ENCODE results near the gene SLC1A5. TPM values are rescaled to one million over a fixed set of nuclear protein-coding genes. Genes with fewer than 3 reads are reported as not detected.

The SLC1A5 gene
- total RNA-seq, 1 donor: 354 TPM

DNA sequence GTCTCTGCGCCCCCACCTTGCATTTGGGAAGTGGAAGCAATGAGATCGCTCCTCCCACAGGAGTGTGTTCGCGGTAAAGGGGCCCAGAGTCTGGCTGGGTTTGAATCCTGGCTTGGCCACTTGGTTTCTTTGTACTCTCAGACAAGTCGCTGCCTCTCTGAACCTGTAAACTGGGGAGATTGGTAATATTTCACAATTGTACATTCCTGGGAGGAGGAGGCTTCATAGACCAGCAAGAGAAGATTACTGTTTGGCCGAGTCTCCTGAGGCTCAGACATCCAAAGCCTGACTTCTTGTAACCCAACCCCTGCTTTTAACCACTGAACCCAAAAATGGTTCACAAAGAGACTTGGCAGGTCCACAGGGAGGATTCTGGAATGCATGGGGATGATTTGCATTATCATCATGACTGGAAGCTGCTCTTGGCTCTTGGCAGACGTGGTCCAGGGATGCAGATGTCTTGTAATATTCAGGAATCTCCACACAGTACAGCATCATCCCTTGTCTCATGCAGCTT, 28.5 kb downstream of the SLC1A5 start:
- H3K4me3 ChIP-seq (ENCODE audit: insufficient read depth, low read length): no peak overlapping the region
- peaks cover 10% of the 10 kb centered on the region for H3K36me3 ChIP-seq (ENCODE audit: insufficient read depth, low read length)
- peaks cover 28% of the 10 kb centered on the region for H3K4me1 ChIP-seq (ENCODE audit: insufficient read depth, low read length)
- peaks cover 5% of the 10 kb centered on the region for H3K79me2 ChIP-seq (ENCODE audit: insufficient read depth, low read length)
- peak overlapping the region; percentile 53 for H3K4me2 ChIP-seq (ENCODE audit: insufficient read depth, low read length)
- H2AFZ ChIP-seq (ENCODE audit: low read length): no peak overlapping the region
- H3K9me3 ChIP-seq (ENCODE audit: low read depth, low read length): no peaks in the 10 kb centered on the region
- H3K27me3 ChIP-seq (ENCODE audit: insufficient read depth, low read length): no peaks in the 10 kb centered on the region
- H4K20me1 ChIP-seq (ENCODE audit: insufficient read depth, low read length): no peaks in the 10 kb centered on the region
- peak; percentile 98 for DNase-seq (ENCODE audit: insufficient read length, low spot score, missing footprints)
- peak overlapping the region; percentile 61 for H3K27ac ChIP-seq (ENCODE audit: low read depth, low read length)
- no peak for TF ChIP-seq CTCF (IDR thresholded peaks at IDR 0.05; ENCODE audit: extremely low read depth, low read depth, low read length)

- Histone ChIP-seq H3K36me3 (ENCODE audit: insufficient read depth, low read length) (peaks cover 10% of the 10 kb centered on the region), H4K20me1 (ENCODE audit: insufficient read depth, low read length) (no peaks in the 10 kb centered on the region), H3K4me2 (ENCODE audit: insufficient read depth, low read length) (peak overlapping the region; percentile 53), H3K27me3 (ENCODE audit: insufficient read depth, low read length) (no peaks in the 10 kb centered on the region), H2AFZ (ENCODE audit: low read length) (no peak overlapping the region), H3K79me2 (ENCODE audit: insufficient read depth, low read length) (peaks cover 5% of the 10 kb centered on the region), H3K9me3 (ENCODE audit: low read depth, low read length) (no peaks in the 10 kb centered on the region), H3K4me3 (ENCODE audit: insufficient read depth, low read length) (no peak overlapping the region), H3K4me1 (ENCODE audit: insufficient read depth, low read length) (peaks cover 31% of the 10 kb centered on the region), H3K27ac (ENCODE audit: low read depth, low read length) (peak overlapping the region; percentile 61)
- TF ChIP-seq CTCF (IDR thresholded peaks at IDR 0.05; ENCODE audit: extremely low read depth, low read depth, low read length): no peak
- no peak for DNase-seq (ENCODE audit: insufficient read length, low spot score, missing footprints)
Observed at GRCh38 chr19:46759206-46759605, 29.2 kb downstream of the SLC1A5 start.

- no peaks in the 10 kb centered on the region for H3K27me3 ChIP-seq (ENCODE audit: insufficient read depth, low read length)
- TF ChIP-seq CTCF (IDR thresholded peaks at IDR 0.05; ENCODE audit: extremely low read depth, low read depth, low read length): no peak
- no peak for DNase-seq (ENCODE audit: insufficient read length, low spot score, missing footprints)
- H3K9me3 ChIP-seq (ENCODE audit: low read depth, low read length): no peaks in the 10 kb centered on the region
- H4K20me1 ChIP-seq (ENCODE audit: insufficient read depth, low read length): no peaks in the 10 kb centered on the region
- H3K4me3 ChIP-seq (ENCODE audit: insufficient read depth, low read length): no peak overlapping the region
- no peak overlapping the region for H3K27ac ChIP-seq (ENCODE audit: low read depth, low read length)
- H2AFZ ChIP-seq (ENCODE audit: low read length): no peak overlapping the region
- H3K79me2 ChIP-seq (ENCODE audit: insufficient read depth, low read length): peaks cover 5% of the 10 kb centered on the region
- H3K36me3 ChIP-seq (ENCODE audit: insufficient read depth, low read length): peaks cover 21% of the 10 kb centered on the region
- no peak overlapping the region for H3K4me2 ChIP-seq (ENCODE audit: insufficient read depth, low read length)
- peaks cover 30% of the 10 kb centered on the region for H3K4me1 ChIP-seq (ENCODE audit: insufficient read depth, low read length)
Observed at GRCh38 chr19:46756544-46756888, 31.9 kb downstream of the SLC1A5 start.

DNA sequence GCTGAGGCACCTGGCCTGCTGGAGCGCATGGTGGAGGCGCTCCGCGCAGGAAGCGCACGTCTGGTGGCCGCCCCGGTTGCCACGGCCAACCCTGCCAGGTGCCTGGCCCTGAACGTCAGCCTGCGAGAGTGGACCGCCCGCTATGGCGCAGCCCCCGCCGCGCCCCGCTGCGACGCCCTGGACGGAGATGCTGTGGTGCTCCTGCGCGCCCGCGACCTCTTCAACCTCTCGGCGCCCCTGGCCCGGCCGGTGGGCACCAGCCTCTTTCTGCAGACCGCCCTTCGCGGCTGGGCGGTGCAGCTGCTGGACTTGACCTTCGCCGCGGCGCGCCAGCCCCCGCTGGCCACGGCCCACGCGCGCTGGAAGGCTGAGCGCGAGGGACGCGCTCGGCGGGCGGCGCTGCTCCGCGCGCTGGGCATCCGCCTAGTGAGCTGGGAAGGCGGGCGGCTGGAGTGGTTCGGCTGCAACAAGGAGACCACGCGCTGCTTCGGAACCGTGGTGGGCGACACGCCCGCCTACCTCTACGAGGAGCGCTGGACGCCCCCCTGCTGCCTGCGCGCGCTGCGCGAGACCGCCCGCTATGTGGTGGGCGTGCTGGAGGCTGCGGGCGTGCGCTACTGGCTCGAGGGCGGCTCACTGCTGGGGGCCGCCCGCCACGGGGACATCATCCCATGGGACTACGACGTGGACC, 32.4 kb downstream of the SLC1A5 start:
- H3K4me1 ChIP-seq (ENCODE audit: insufficient read depth, low read length): peaks cover 26% of the 10 kb centered on the region
- peaks cover 24% of the 10 kb centered on the region for H3K36me3 ChIP-seq (ENCODE audit: insufficient read depth, low read length)
- H3K79me2 ChIP-seq (ENCODE audit: insufficient read depth, low read length): peaks cover 5% of the 10 kb centered on the region
- no peaks in the 10 kb centered on the region for H3K27me3 ChIP-seq (ENCODE audit: insufficient read depth, low read length)
- H2AFZ ChIP-seq (ENCODE audit: low read length): no peak overlapping the region
- no peaks in the 10 kb centered on the region for H3K9me3 ChIP-seq (ENCODE audit: low read depth, low read length)
- no peak overlapping the region for H3K4me2 ChIP-seq (ENCODE audit: insufficient read depth, low read length)
- H4K20me1 ChIP-seq (ENCODE audit: insufficient read depth, low read length): no peaks in the 10 kb centered on the region
- DNase-seq (ENCODE audit: insufficient read length, low spot score, missing footprints): peak; percentile 42
- H3K4me3 ChIP-seq (ENCODE audit: insufficient read depth, low read length): no peak overlapping the region
- no peak for TF ChIP-seq CTCF (IDR thresholded peaks at IDR 0.05; ENCODE audit: extremely low read depth, low read depth, low read length)
- no peak overlapping the region for H3K27ac ChIP-seq (ENCODE audit: low read depth, low read length)

All from osteoblast (primary cell).